GM12878 (cell line): ENCODE measurements around the gene CNGA1. TPM values are rescaled to one million over a fixed set of nuclear protein-coding genes. Genes with fewer than 3 reads are reported as not detected.
A peak's percentile ranks its signal among the peaks of the same experiment; 100 is the strongest.

Experiments used
- ATAC-seq: fragments of 200-7000 bp; cut with Tn5 transposase; 3 replicates; pipeline ENCODE4 v1.9.1; 2020; ENCODE audit warnings: mild to moderate bottlenecking, moderate library complexity
- BruUV-seq: library from RNA; stranded (reverse); fragments of 400-500 nt; replicated peaks from 2 replicates; lab custom pipeline; 2021; lab: Mats Ljungman, UMichigan
- CTCF ChIA-PET: fragments of 300-600 bp; sonication (Branson Sonifier 250); formaldehyde crosslinking; extraction: SDS; loops from one replicate; lab custom pipeline; 2021; ENCODE audit warnings: inconsistent platforms; lab: Yijun Ruan, JAX
- POLR2A ChIA-PET: fragments of 350-600 bp; formaldehyde crosslinking; extraction: SDS; loops from one replicate; lab custom pipeline; 2021; ENCODE audit warnings: inconsistent platforms; lab: Charles Lee
- RAD21 ChIA-PET: fragments of 300-600 bp; sonication (Branson Sonifier 250); formaldehyde crosslinking; loops from one replicate; lab custom pipeline; 2023; ENCODE audit warnings: antibody characterized with exemption; ENCODE audit not compliant: unreplicated experiment; lab: Charles Lee
- SMC1A ChIA-PET: fragments of 300-600 bp; sonication (Branson Sonifier 250); formaldehyde crosslinking; loops from one replicate; lab custom pipeline; 2023; ENCODE audit not compliant: unreplicated experiment, uncharacterized antibody; lab: Charles Lee
- DNase-seq: peaks from one replicate; pipeline ENCODE4 v3.0.0-alpha.2; 2011; ENCODE audit warnings: low read depth, low spot score
- FAIRE-seq: peaks from 3 replicates; lab custom pipeline; 2011; peaks lifted over from hg19 to GRCh38; lab: Jason Lieb, UNC
- H2AFZ ChIP-seq: 2 replicates; pipeline ENCODE4 v1.6.0; 2011; ENCODE audit warnings: low read depth, low read length, control low read depth; ENCODE audit not compliant: control insufficient read depth
- H3K27ac ChIP-seq: 2 replicates; pipeline ENCODE4 v1.5.1; 2011; ENCODE audit warnings: control low read depth; ENCODE audit not compliant: control insufficient read depth, insufficient read depth
- H3K27me3 ChIP-seq, 2 experiments: replicated peaks in 1 of 2; 2 replicates each; pipeline versions ENCODE4 v1.6.0 to v1.6.1; 2011; ENCODE audit warnings: low read length in 1 of 2; ENCODE audit not compliant: control insufficient read depth in 2 of 2, insufficient read depth in 2 of 2
- H3K36me3 ChIP-seq, 2 experiments: 2 replicates each; pipeline ENCODE4 v1.5.1; 2011; ENCODE audit warnings: low read length in 1 of 2; ENCODE audit not compliant: control insufficient read depth in 2 of 2, insufficient read depth in 2 of 2
- H3K4me1 ChIP-seq: 2 replicates; pipeline ENCODE4 v1.6.1; 2011; ENCODE audit warnings: mild to moderate bottlenecking, low read length, moderate library complexity, mixed read lengths; ENCODE audit not compliant: control insufficient read depth, insufficient read depth
- H3K4me2 ChIP-seq: 2 replicates; pipeline ENCODE4 v1.6.0; 2011; ENCODE audit warnings: control low read depth; ENCODE audit not compliant: control insufficient read depth, insufficient read depth
- H3K4me3 ChIP-seq: fragments of 200-600 bp; sonication (generic); 2 replicates; pipeline ENCODE4 v1.5.1; 2016
- H3K79me2 ChIP-seq: 2 replicates; pipeline ENCODE4 v1.6.0; 2011; ENCODE audit warnings: low read length; ENCODE audit not compliant: control insufficient read depth, insufficient read depth
- H3K9ac ChIP-seq: 2 replicates; pipeline ENCODE4 v1.8.0; 2011; ENCODE audit warnings: low read length, control low read depth, mixed read lengths; ENCODE audit not compliant: control insufficient read depth, insufficient read depth
- H3K9me3 ChIP-seq: replicated peaks from 3 replicates; pipeline ENCODE4 v1.5.1; 2011; ENCODE audit warnings: mild to moderate bottlenecking, low read length; ENCODE audit not compliant: control insufficient read depth, insufficient read depth
- H4K20me1 ChIP-seq: 2 replicates; pipeline ENCODE4 v1.6.0; 2011; ENCODE audit not compliant: control insufficient read depth, insufficient read depth
- CREB1 ChIP-seq: IDR thresholded peaks from 2 replicates; pipeline ENCODE4 v1.6.1; 2012; ENCODE audit warnings: low read depth, mild to moderate bottlenecking, inconsistent platforms
- CTCF ChIP-seq, 3 experiments: IDR thresholded peaks in 2 of 3; conservative IDR thresholded peaks in 1 of 3; 2 replicates each; pipeline ENCODE4 v1.5.1; 2011; ENCODE audit warnings: low read depth in 3 of 3, low read length in 3 of 3, mild to moderate bottlenecking in 3 of 3, control low read depth in 2 of 3, moderate library complexity in 2 of 3, inconsistent platforms in 1 of 3, mixed read lengths in 1 of 3; ENCODE audit not compliant: control insufficient read depth in 2 of 3, insufficient read depth in 1 of 3; ENCODE audit errors: extremely low read depth in 1 of 3
- NFXL1 ChIP-seq: fragments of 450-650 bp; IDR thresholded peaks from 2 replicates; pipeline ENCODE4 v1.6.1; 2017; ENCODE audit warnings: antibody characterized with exemption, mild to moderate bottlenecking, borderline replicate concordance
- POU2F2 ChIP-seq: IDR thresholded peaks from 3 replicates; pipeline ENCODE4 v1.6.1; 2011; ENCODE audit warnings: low read depth, mild to moderate bottlenecking, low read length, borderline replicate concordance
- RAD21 ChIP-seq: IDR thresholded peaks from 2 replicates; pipeline ENCODE4 v1.6.1; 2011; ENCODE audit warnings: mild to moderate bottlenecking, low read depth, low read length, moderate library complexity; ENCODE audit not compliant: insufficient read depth
- SMAD1 ChIP-seq: fragments of 450-650 bp; IDR thresholded peaks from 2 replicates; pipeline ENCODE4 v1.6.1; 2018; ENCODE audit warnings: mild to moderate bottlenecking, low read depth; ENCODE audit not compliant: partially characterized antibody
- SMC3 ChIP-seq: IDR thresholded peaks from 2 replicates; pipeline ENCODE4 v1.6.1; 2011; ENCODE audit warnings: low read length, improper control_type of control experiment, borderline replicate concordance
- YY1 ChIP-seq: IDR thresholded peaks from 2 replicates; pipeline ENCODE4 v1.6.1; 2011; ENCODE audit warnings: low read depth, mild to moderate bottlenecking, low read length
- ZNF384 ChIP-seq: IDR thresholded peaks from 2 replicates; pipeline ENCODE4 v1.6.1; 2012; ENCODE audit warnings: low read depth, mild to moderate bottlenecking, low read length, improper control_type of control experiment, borderline replicate concordance
- ZNF592 ChIP-seq: fragments of 450-650 bp; IDR thresholded peaks from 2 replicates; pipeline ENCODE4 v1.6.1; 2017; ENCODE audit warnings: mild to moderate bottlenecking, moderate library complexity
- WGBS: methylation state at CpG from one replicate; pipeline ENCODE4 v1.1.6; 2016; ENCODE audit warnings: low lambda C conversion rate; ENCODE audit not compliant: insufficient replicate concordance, insufficient coverage; ENCODE audit errors: missing lambda C conversion rate; 5-methylcytosine and 5-hydroxymethylcytosine counted together
- in situ Hi-C: fragments of 300-500 bp; cut with MboI; formaldehyde crosslinking; loops from 9 replicates; pipeline ENCODE4 v1.14.3; 2018; ENCODE audit warnings: mixed read lengths
- intact Hi-C: fragments of 100-400 bp; cut with micrococcal nuclease; formaldehyde crosslinking; loops from one replicate; pipeline ENCODE4 v1.14.2; 2022; ENCODE audit not compliant: unreplicated experiment
- polyA plus RNA-seq, 11 experiments: library from polyadenylated mRNA; depleted of rRNA in 4 of 11; unstranded in 6 of 11; stranded (reverse) in 5 of 11; fragments of >200 nt; fragmentation: Nextera tagmentation in 4 of 11; fragmentation: Illumina TruSeq in 1 of 11; extraction: Ambion mirVana in 4 of 11; extraction: Trizol in 1 of 11; gene quantifications; 1 replicate in 1 of 11; 2 replicates in 10 of 11; pipeline versions ENCODE4 v1.2.1 to v1.2.3, GENCODE V29; 2011 to 2016; ENCODE audit warnings: inconsistent platforms in 2 of 11, missing spikeins in 2 of 11, low read depth in 1 of 11
- total RNA-seq, 4 experiments: library from RNA; depleted of rRNA in 3 of 4; stranded (reverse); fragments of >200 nt in 3 of 4; fragmentation: Illumina TruSeq in 1 of 4; extraction: Trizol in 1 of 4; gene quantifications; 2 replicates each; pipeline versions ENCODE4 v1.2.1 to v1.2.3, GENCODE V29; 2013 to 2021

The CNGA1 gene
- total and polyA plus RNA-seq, 10 of the 15 experiments (the other 5 are each of a cell fraction or from before 2014, with no cell fraction given) = 0.38 to 14.2 (median 5.1) TPM

- ChIA-PET CTCF (interaction anchor here (0.6 to 5.5 kb wide), 44 partner anchors 9 to 1605 kb away, joined by 3 to 82 read pairs (median 4); partner anchors contain the start of genes CORIN and NFXL1), POLR2A (interaction anchor here (0.6 kb wide), 1 partner anchor 42 kb away, joined by 3 read pairs; no protein-coding TSS in a partner anchor), SMC1A (interaction anchor here (0.6 to 2.9 kb wide), 13 partner anchors 9 to 269 kb away, joined by 3 to 16 read pairs (median 4); no protein-coding TSS in a partner anchor), RAD21 (interaction anchor here (0.6 to 2.2 kb wide), 16 partner anchors 9 to 345 kb away, joined by 3 to 13 read pairs (median 4); partner anchors contain the start of gene CORIN)
- BruUV-seq = no TSS peak
- H3K27ac ChIP-seq = no peak overlapping the region
- H3K4me3 ChIP-seq = no peak overlapping the region
- no peaks in the 10 kb centered on the region for H3K4me1 ChIP-seq
- 3% methylated on average over 4 of the region's 4 CpGs for WGBS
- H3K79me2 ChIP-seq = no peaks in the 10 kb centered on the region
- in situ Hi-C loops (loop anchor here (5.0 kb wide), 2 partner anchors 153 to 247 kb away; no protein-coding TSS in a partner anchor), intact Hi-C loops (loop anchor here (2.0 to 5.0 kb wide), 5 partner anchors 97 to 267 kb away; partner anchors contain the start of gene CORIN)
- H4K20me1 ChIP-seq = no peaks in the 10 kb centered on the region
- H3K9me3 ChIP-seq = no peaks in the 10 kb centered on the region
- H3K36me3 ChIP-seq = no peaks in the 10 kb centered on the region
- ATAC-seq (peak; percentile 77), FAIRE-seq (peak; percentile 41), DNase-seq (no peak)
- no peaks in the 10 kb centered on the region for H3K27me3 ChIP-seq
- no peak overlapping the region for H3K4me2 ChIP-seq
- no peak overlapping the region for H2AFZ ChIP-seq
- H3K9ac ChIP-seq = no peak overlapping the region
- TF ChIP-seq RAD21 (peak; percentile 80), CTCF (IDR thresholded peaks at IDR 0.05 in 2 of 3, conservative IDR thresholded peaks at IDR 0.05 in 1 of 3; ENCODE audit: control insufficient read depth in 2 of 3, extremely low read depth in 1 of 3, insufficient read depth in 1 of 3, low read depth in 3 of 3, low read length in 3 of 3) (peak; percentile 44 to 70 (median 64); a peak in 5 of 6 replicates), CREB1 (no peak), ZNF384 (peak; percentile 43; the same call in 1 of the 2 replicates), NFXL1 (no peak), POU2F2 (0 out of 3 replicates have a peak, but pooled peaks have one; percentile 24), SMAD1 (no peak), SMC3 (peak; percentile 53; the same call in 1 of the 2 replicates), ZNF592 (no peak), YY1 (no peak)
Observed at GRCh38 chr4:47933840-47934239, 82.6 kb downstream of the CNGA1 start.
